T-cell (primary cell): ENCODE measurements around the gene CLIP1. TPM values are rescaled to one million over a fixed set of nuclear protein-coding genes. Genes with fewer than 3 reads are reported as not detected.
"Not testable (repeated sequence)": the region's sequence is repeated elsewhere in the genome, so short reads cannot be mapped to it uniquely, and the experiment has no call there.

Experiments used
- ATAC-seq, 4 experiments: fragments of 200-7000 bp in 3 of 4; fragments of 150-1000 bp in 1 of 4; cut with Tn5 transposase; replicated peaks in 1 of 4; 1 replicate in 3 of 4; 2 replicates in 1 of 4; pipeline ENCODE4 v1.10.0; 2021; ENCODE audit warnings: moderate library complexity in 3 of 4, mild to moderate bottlenecking in 2 of 4, moderate number of reproducible peaks in 1 of 4
- CTCF ChIA-PET, 2 donors: fragments of 300-600 bp; sonication (Branson Sonifier 250); formaldehyde crosslinking; loops; one replicate each; lab custom pipeline; 2022; ENCODE audit warnings: antibody characterized with exemption in 2 of 2; lab: Charles Lee
- POLR2A ChIA-PET, 2 donors: fragments of 300-600 bp; sonication (Branson Sonifier 250); formaldehyde crosslinking; loops; one replicate each; lab custom pipeline; 2022; ENCODE audit warnings: antibody characterized with exemption in 2 of 2; lab: Charles Lee
- DNase-seq, 35 experiments: peaks; one replicate each; pipeline versions ENCODE4 v3.0.0 to v3.0.0-alpha.2; 2013 to 2023
- H3K27ac ChIP-seq: one replicate; pipeline ENCODE4 v1.5.1; 2013; ENCODE audit warnings: low read length
- H3K27me3 ChIP-seq, 2 experiments: replicated peaks in 1 of 2; 1 replicate in 1 of 2; 2 replicates in 1 of 2; pipeline versions ENCODE4 v1.6.1 to v1.7.0; 2013; ENCODE audit warnings: low read length in 1 of 2, mixed read lengths in 1 of 2; ENCODE audit not compliant: control insufficient read depth in 2 of 2, insufficient read depth in 2 of 2; ENCODE audit errors: extremely low read depth in 1 of 2
- H3K36me3 ChIP-seq, 2 donors: 1 replicate in 1 of 2; 2 replicates in 1 of 2; pipeline versions ENCODE4 v1.6.1 to v1.7.0; 2013; ENCODE audit warnings: low read length in 1 of 2; ENCODE audit not compliant: control insufficient read depth in 2 of 2, insufficient read depth in 1 of 2; ENCODE audit errors: extremely low read depth in 1 of 2
- H3K4me1 ChIP-seq, 2 experiments: 1 replicate in 1 of 2; 2 replicates in 1 of 2; pipeline versions ENCODE4 v1.6.1 to v1.7.0; 2013; ENCODE audit warnings: low read length in 2 of 2, mixed read lengths in 1 of 2; ENCODE audit not compliant: insufficient read depth in 2 of 2, control insufficient read depth in 1 of 2; ENCODE audit errors: extremely low read depth in 1 of 2
- H3K4me3 ChIP-seq, 2 donors: 1 replicate in 1 of 2; 2 replicates in 1 of 2; pipeline versions ENCODE4 v1.5.1 to v1.7.0; 2013; ENCODE audit warnings: mild to moderate bottlenecking in 2 of 2, low read length in 1 of 2, moderate library complexity in 1 of 2; ENCODE audit not compliant: control insufficient read depth in 1 of 2; ENCODE audit errors: extremely low read depth in 1 of 2
- H3K9me3 ChIP-seq: 2 replicates; pipeline ENCODE4 v1.7.0; 2013
- H3K27ac Mint-ChIP-seq, 2 donors: one replicate each; pipeline ENCODE4 v1.8.0; 2020 to 2021; ENCODE audit warnings: mild to moderate bottlenecking in 2 of 2, mixed read lengths in 2 of 2
- H3K27me3 Mint-ChIP-seq, 2 donors: one replicate each; pipeline ENCODE4 v1.8.0; 2021 to 2022; ENCODE audit warnings: mixed read lengths in 2 of 2
- H3K36me3 Mint-ChIP-seq: one replicate; pipeline ENCODE4 v1.8.0; 2021; ENCODE audit warnings: mixed read lengths
- H3K4me1 Mint-ChIP-seq, 3 donors: one replicate each; pipeline ENCODE4 v1.8.0; 2020 to 2022; ENCODE audit warnings: mixed read lengths in 3 of 3, mild to moderate bottlenecking in 1 of 3
- H3K4me3 Mint-ChIP-seq, 3 donors: one replicate each; pipeline ENCODE4 v1.8.0; 2020 to 2022; ENCODE audit warnings: mild to moderate bottlenecking in 3 of 3, mixed read lengths in 3 of 3, moderate library complexity in 3 of 3
- H3K9me3 Mint-ChIP-seq, 3 donors: one replicate each; pipeline ENCODE4 v1.8.0; 2020 to 2022; ENCODE audit warnings: mixed read lengths in 3 of 3
- WGBS: methylation state at CpG from one replicate; pipeline ENCODE4 v1.1.5; 2013; ENCODE audit warnings: missing lambda C conversion rate; ENCODE audit not compliant: insufficient coverage; 5-methylcytosine and 5-hydroxymethylcytosine counted together
- total RNA-seq, 35 experiments: library from RNA in 6 of 35; stranded (reverse) in 6 of 35; fragments of 120-200 nt in 1 of 35; gene quantifications; one replicate each; pipeline versions ENCODE4 v1.2.1 to v1.2.4 and lab custom pipeline; 2013 to 2026

CLIP1 gene
- total RNA-seq, 5 donors from 2014 or later (not counting 1 experiment from before 2014, with no cell fraction given): 47.2 to 69.5 (median 59.4) TPM

- DNase-seq, H3K4me3 Mint-ChIP-seq, H3K9me3 ChIP-seq, H3K27me3 Mint-ChIP-seq, POLR2A ChIA-PET, H3K36me3 ChIP-seq, H3K9me3 Mint-ChIP-seq, H3K36me3 Mint-ChIP-seq, ATAC-seq, H3K27ac ChIP-seq, H3K4me3 ChIP-seq, H3K27me3 ChIP-seq: not testable (repeated sequence)
- H3K4me1 Mint-ChIP-seq: peaks cover 33 to 55% (median 50%) of the 10 kb centered on the region in 3 donors
- CTCF ChIA-PET: interaction anchor here in 1 of 2 donors (1.2 kb wide), 1 partner anchor 8 kb away, joined by 3 read pairs; no protein-coding TSS in a partner anchor
- peaks cover 0 to 17% of the 10 kb centered on the region in 2 experiments for H3K4me1 ChIP-seq
- WGBS: 97% methylated on average over 3 of the region's 7 CpGs
- H3K27ac Mint-ChIP-seq: peak overlapping the region in 1 of 2 donors; percentile 11
Measured at GRCh38 chr12:122415665-122416064, 6.8 kb downstream of the CLIP1 start.

GRCh38 chr12:122413516-122414404 is 8.7 kb downstream of the CLIP1 start:
- H3K4me3 ChIP-seq: no peak overlapping the region
- Mint-ChIP-seq H3K27me3 (no peaks in the 10 kb centered on the region), H3K9me3 (no peaks in the 10 kb centered on the region), H3K4me3 (no peak overlapping the region), H3K36me3 (no peaks in the 10 kb centered on the region), H3K27ac (peak overlapping the region; percentile 88 to 89), H3K4me1 (peaks cover 29 to 41% (median 39%) of the 10 kb centered on the region in 3 donors)
- peaks cover 0 to 13% of the 10 kb centered on the region in 2 experiments for H3K4me1 ChIP-seq
- no peak for DNase-seq
- no peaks in the 10 kb centered on the region for H3K36me3 ChIP-seq
- ATAC-seq: no peak
- no peaks in the 10 kb centered on the region for H3K27me3 ChIP-seq
- ChIA-PET CTCF (interaction anchor here in 1 of 2 donors (0.5 kb wide), 1 partner anchor 64 kb away, joined by 5 read pairs; no protein-coding TSS in a partner anchor), POLR2A (interaction anchor here in 1 of 2 donors (0.6 kb wide), 1 partner anchor 12 kb away, joined by 4 read pairs; no protein-coding TSS in a partner anchor)
- 95% methylated on average over 3 of the region's 5 CpGs for WGBS
- H3K27ac ChIP-seq: no peak overlapping the region
- no peaks in the 10 kb centered on the region for H3K9me3 ChIP-seq

GRCh38 chr12:122412851-122413433 is 9.5 kb downstream of the CLIP1 start:
- Histone ChIP-seq H3K27me3 (no peaks in the 10 kb centered on the region), H3K27ac (peak overlapping the region; percentile 49), H3K36me3 (no peaks in the 10 kb centered on the region), H3K4me3 (no peak overlapping the region), H3K4me1 (peaks cover 0 to 13% of the 10 kb centered on the region in 2 experiments), H3K9me3 (no peaks in the 10 kb centered on the region)
- Mint-ChIP-seq H3K36me3 (no peaks in the 10 kb centered on the region), H3K4me3 (peak overlapping the region; percentile 40 to 54 (median 53)), H3K4me1 (peaks cover 25 to 35% (median 33%) of the 10 kb centered on the region in 3 donors), H3K9me3 (no peaks in the 10 kb centered on the region), H3K27me3 (no peaks in the 10 kb centered on the region), H3K27ac (peak overlapping the region; percentile 88 to 89)
- CTCF ChIA-PET: interaction anchor here (0.6 to 1.9 kb wide), 4 partner anchors 9 to 59 kb away, joined by 3 to 11 read pairs (median 8); no protein-coding TSS in a partner anchor
- WGBS: no CpG with 5 or more reads among the region's 4 CpGs
- POLR2A ChIA-PET: no interaction called here
- ATAC-seq (peak in 2 of 4 experiments; percentile 43 to 62), DNase-seq (peak in 1 of 35 experiments; percentile 40)

DNA sequence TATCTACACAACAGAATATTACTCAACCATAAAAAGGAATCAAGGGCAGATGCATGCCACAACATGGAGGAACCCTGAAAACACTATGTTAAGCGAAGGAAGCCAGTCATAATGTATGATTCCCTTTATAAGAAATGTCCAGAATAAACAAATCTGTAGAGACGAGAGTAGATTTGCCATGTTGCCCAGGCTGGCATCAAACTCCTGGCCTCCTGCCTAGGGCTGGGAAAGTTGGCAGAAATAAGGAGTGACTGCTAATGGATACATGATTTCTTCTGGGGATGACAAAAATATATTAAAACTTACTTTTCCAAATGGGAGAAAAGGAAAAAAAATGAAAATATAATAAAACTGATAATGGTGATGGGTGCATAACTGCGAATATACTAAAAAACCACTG is 10.9 kb downstream of the CLIP1 start:
- no peaks in the 10 kb centered on the region for H3K36me3 Mint-ChIP-seq
- peak overlapping the region in 1 of 3 donors; percentile 9 for H3K4me3 Mint-ChIP-seq
- Histone ChIP-seq H3K4me1 (peaks cover 0 to 13% of the 10 kb centered on the region in 2 experiments), H3K4me3 (no peak overlapping the region), H3K36me3 (no peaks in the 10 kb centered on the region), H3K9me3 (no peaks in the 10 kb centered on the region), H3K27me3 (no peaks in the 10 kb centered on the region), H3K27ac (no peak overlapping the region)
- H3K27me3 Mint-ChIP-seq: no peaks in the 10 kb centered on the region
- peaks cover 28 to 42% (median 41%) of the 10 kb centered on the region in 3 donors for H3K4me1 Mint-ChIP-seq
- peak overlapping the region; percentile 44 to 46 for H3K27ac Mint-ChIP-seq
- DNase-seq: no peak
- no CpG with 5 or more reads among the region's 3 CpGs for WGBS
- ATAC-seq: no peak
- ChIA-PET CTCF (interaction anchor here (0.6 to 1.9 kb wide), 3 partner anchors 11 to 60 kb away, joined by 4 to 11 read pairs (median 6); no protein-coding TSS in a partner anchor), POLR2A (no interaction called here)
- no peaks in the 10 kb centered on the region for H3K9me3 Mint-ChIP-seq

DNA sequence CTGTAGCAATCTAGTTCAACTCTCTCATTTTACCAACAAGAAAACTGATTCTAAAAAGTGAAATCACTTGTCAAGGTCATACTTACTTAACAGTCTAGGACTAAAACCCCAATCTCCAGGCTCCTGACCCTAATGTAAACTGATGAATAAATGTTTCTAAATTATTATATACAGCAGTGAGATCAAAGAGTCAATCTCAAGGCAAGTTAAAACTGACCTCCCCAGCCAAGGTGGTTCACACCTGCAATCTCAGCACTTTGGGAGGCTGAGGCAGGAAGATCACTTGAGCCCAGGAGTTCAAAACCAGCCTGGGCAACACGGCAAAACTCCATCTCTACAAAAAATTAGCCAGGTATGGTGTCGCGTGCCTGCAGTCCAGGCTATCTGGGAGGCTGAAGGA is 15.3 kb downstream of the CLIP1 start:
- WGBS: 95% methylated on average over 3 of the region's 3 CpGs
- Histone ChIP-seq H3K27ac (no peak overlapping the region), H3K9me3 (no peaks in the 10 kb centered on the region), H3K27me3 (no peaks in the 10 kb centered on the region), H3K4me1 (peaks cover 0 to 4% of the 10 kb centered on the region in 2 experiments), H3K4me3 (no peak overlapping the region), H3K36me3 (no peaks in the 10 kb centered on the region)
- Mint-ChIP-seq H3K27me3 (no peaks in the 10 kb centered on the region), H3K9me3 (no peaks in the 10 kb centered on the region), H3K27ac (peak overlapping the region; percentile 13 to 77), H3K4me3 (no peak overlapping the region), H3K4me1 (peaks cover 21 to 32% (median 29%) of the 10 kb centered on the region in 3 donors), H3K36me3 (peaks cover 10% of the 10 kb centered on the region)
- ATAC-seq (no peak), DNase-seq (no peak)
- ChIA-PET CTCF (interaction anchor here in 1 of 2 donors (0.6 to 0.7 kb wide), 3 partner anchors 13 to 1591 kb away, joined by 3 to 7 read pairs (median 4); no protein-coding TSS in a partner anchor), POLR2A (interaction anchor here in 1 of 2 donors (0.6 kb wide), 1 partner anchor 146 kb away, joined by 3 read pairs; no protein-coding TSS in a partner anchor)

DNA sequence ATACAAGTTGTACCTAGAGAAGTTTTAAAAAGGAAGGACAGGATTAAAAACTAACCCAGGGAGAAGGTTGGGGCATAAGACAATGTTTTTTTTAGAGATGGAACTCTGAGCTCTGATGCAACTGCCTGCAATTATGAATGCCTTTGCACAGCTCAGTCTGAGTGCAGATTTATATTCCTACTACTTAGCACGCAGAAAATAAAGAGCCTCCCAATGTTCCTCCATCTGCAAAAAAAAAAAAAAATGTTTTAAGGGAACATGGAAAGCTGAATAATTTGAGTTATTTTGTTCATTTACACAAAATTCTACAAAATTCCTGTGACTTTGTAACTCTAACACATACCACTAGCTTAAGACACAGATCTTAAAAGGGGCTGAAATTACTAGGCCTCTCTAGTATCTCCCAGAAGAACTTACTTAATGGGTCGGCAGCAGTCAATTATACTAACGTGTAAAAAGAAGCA is 15.7 kb downstream of the CLIP1 start:
- Histone ChIP-seq H3K4me3 (no peak overlapping the region), H3K4me1 (no peaks in the 10 kb centered on the region), H3K27ac (no peak overlapping the region), H3K9me3 (no peaks in the 10 kb centered on the region), H3K36me3 (no peaks in the 10 kb centered on the region), H3K27me3 (no peaks in the 10 kb centered on the region)
- no peak overlapping the region for H3K4me3 Mint-ChIP-seq
- CTCF ChIA-PET: interaction anchor here (0.6 to 1.2 kb wide), 4 partner anchors 65 to 1590 kb away, joined by 3 to 6 read pairs (median 4); no protein-coding TSS in a partner anchor
- WGBS: no CpG with 5 or more reads among the region's 3 CpGs
- DNase-seq: no peak
- H3K27me3 Mint-ChIP-seq: no peaks in the 10 kb centered on the region
- peak overlapping the region; percentile 1 to 77 for H3K27ac Mint-ChIP-seq
- no peak for ATAC-seq
- POLR2A ChIA-PET: interaction anchor here in 1 of 2 donors (0.6 kb wide), 1 partner anchor 145 kb away, joined by 3 read pairs; no protein-coding TSS in a partner anchor
- H3K36me3 Mint-ChIP-seq: peaks cover 10% of the 10 kb centered on the region
- H3K9me3 Mint-ChIP-seq: no peaks in the 10 kb centered on the region
- peaks cover 21 to 32% (median 29%) of the 10 kb centered on the region in 3 donors for H3K4me1 Mint-ChIP-seq
